Measurements from ENCODE around the gene ASAP3. TPM values are rescaled to one million over a fixed set of nuclear protein-coding genes. Genes with fewer than 3 reads are reported as not detected.

Gene ASAP3
- total and polyA plus RNA-seq, 2 of the 4 experiments (the other 2 are of a cell fraction), result 18.6 to 18.8 TPM

DNA sequence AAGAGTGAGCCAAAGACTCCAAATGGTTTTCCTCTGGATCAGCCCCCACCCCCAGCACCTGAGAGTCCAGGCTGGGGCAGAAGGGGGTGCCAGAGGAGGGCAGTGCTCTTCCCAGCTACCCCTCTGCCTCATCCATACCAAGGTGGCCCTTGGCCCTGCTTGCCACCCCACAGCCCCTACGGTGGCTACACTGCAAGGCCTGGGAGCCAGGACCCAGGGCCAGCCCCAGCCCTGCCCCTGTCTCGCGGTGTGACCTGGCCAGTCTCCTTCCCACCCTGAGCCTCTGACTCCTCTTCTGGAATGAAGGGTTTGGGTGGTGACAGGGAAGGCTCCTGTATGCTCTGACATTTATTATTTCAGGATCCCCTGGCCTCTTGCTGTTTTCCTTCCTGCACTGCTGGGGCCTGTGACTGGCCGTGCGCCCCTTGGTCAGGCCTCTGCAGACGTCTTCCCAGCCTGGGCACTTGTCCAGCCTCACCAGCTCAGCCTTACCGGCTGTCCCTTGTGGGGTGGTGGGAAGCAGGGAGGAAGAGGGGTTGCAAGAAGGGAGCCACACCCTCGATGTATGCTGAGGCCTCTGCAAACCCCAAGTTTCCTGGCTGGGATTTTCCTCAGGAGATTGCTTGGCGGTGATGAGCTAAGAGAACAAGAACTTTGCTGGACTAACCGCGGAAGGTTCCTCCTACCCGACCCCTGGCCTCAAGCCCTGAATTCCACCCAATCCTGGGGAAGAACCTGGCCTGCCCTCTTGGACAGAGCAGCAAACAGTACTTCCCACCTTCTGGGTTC, 13.5 kb downstream of the ASAP3 start (continued):
- no peak for TF ChIP-seq NFE2L2 (IDR thresholded peaks at IDR 0.05; ENCODE audit: low read depth, low read length)

DNA sequence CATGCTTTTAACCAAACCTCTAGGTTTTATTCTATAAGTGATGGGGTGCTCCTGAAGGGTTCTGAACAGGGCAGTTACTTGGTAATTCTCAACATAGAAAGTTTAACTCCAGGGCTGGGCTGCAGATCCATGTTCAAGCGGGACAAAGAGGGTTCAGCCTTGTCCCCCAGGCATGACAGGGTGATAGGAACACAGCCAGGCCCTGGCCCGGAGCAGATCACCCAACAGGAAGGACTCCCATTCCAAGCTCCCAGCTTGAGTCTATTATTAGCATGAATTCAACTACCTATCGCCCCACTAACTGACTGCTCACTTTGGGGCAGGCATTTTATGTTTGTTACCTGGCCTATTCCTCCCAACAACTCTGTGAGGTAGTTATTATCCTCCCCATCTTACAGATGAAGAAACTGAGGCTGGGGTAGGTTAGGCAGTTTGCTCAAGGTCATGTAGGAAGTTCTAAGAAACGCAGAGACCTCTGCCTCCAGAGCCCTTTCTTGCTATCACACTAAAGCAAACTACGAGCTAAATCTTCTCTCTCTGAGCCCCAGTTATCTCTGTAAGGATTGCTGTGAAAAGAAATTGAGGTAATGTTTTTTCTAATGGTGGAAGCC, 14.5 kb downstream of the ASAP3 start:
- TF ChIP-seq MXI1 (IDR thresholded peaks at IDR 0.05; ENCODE audit: borderline replicate concordance, low read depth, low read length) (no peak), CHD1 (IDR thresholded peaks at IDR 0.05; ENCODE audit: low read depth, low read length) (no peak), SMC3 (IDR thresholded peaks at IDR 0.05; ENCODE audit: low read depth, low read length) (no peak), FOS (IDR thresholded peaks at IDR 0.05; ENCODE audit: low read depth, low read length) (no peak), MAZ (IDR thresholded peaks at IDR 0.05; ENCODE audit: borderline replicate concordance, low read depth, low read length) (no peak), NFE2L2 (IDR thresholded peaks at IDR 0.05; ENCODE audit: low read depth, low read length) (no peak), RFX5 (IDR thresholded peaks at IDR 0.05; ENCODE audit: low read depth, low read length) (no peak), RCOR1 (IDR thresholded peaks at IDR 0.05; ENCODE audit: insufficient replicate concordance, low read length) (no peak), BHLHE40 (IDR thresholded peaks at IDR 0.05; ENCODE audit: low read depth, low read length) (no peak)
- TF ChIP-seq, protein P1, sequence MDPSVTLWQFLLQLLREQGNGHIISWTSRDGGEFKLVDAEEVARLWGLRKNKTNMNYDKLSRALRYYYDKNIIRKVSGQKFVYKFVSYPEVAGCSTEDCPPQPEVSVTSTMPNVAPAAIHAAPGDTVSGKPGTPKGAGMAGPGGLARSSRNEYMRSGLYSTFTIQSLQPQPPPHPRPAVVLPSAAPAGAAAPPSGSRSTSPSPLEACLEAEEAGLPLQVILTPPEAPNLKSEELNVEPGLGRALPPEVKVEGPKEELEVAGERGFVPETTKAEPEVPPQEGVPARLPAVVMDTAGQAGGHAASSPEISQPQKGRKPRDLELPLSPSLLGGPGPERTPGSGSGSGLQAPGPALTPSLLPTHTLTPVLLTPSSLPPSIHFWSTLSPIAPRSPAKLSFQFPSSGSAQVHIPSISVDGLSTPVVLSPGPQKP (IDR thresholded peaks at IDR 0.05; ENCODE audit: borderline replicate concordance, low read depth, low read length), result no peak
- ChIA-PET POLR2A (ENCODE audit: unreplicated experiment) (no interaction called here), CTCF (no interaction called here)
- H2BK120ac ChIP-seq (ENCODE audit: low read depth, low read length), result no peak overlapping the region
- no peak overlapping the region for H2BK15ac ChIP-seq (ENCODE audit: low read depth, low read length)
- H3K27me3 ChIP-seq (ENCODE audit: control insufficient read depth, insufficient read depth, low read length), result no peaks in the 10 kb centered on the region
- H3K9me3 ChIP-seq (ENCODE audit: control insufficient read depth, insufficient read depth, low read length), result no peaks in the 10 kb centered on the region
- dilution Hi-C loops (cut with HindIII; ENCODE audit: low sequenced_read_pairs, unreplicated experiment), result no loop called here
- no peak overlapping the region for H4K8ac ChIP-seq (ENCODE audit: low read depth in 2 of 2, low read length in 2 of 2)
- H3K4me1 ChIP-seq (ENCODE audit: control insufficient read depth, insufficient read depth, low read length), result peaks cover 11% of the 10 kb centered on the region; the same call in 1 of the 2 replicates
- H3K9ac ChIP-seq (ENCODE audit: low read depth, low read length), result no peak overlapping the region
- no peak overlapping the region for H4K91ac ChIP-seq (ENCODE audit: insufficient read depth, low read depth, low read length)
- no peak overlapping the region for H3K4me3 ChIP-seq (ENCODE audit: insufficient read depth, low read depth, low read length)
- DNase-seq (no peak), ATAC-seq (ENCODE audit: low read depth) (no peak)
- peaks cover 0 to 62% of the 10 kb centered on the region in 2 experiments for H3K79me1 ChIP-seq (ENCODE audit: low read depth in 1 of 2, low read length in 2 of 2)
- no peaks in the 10 kb centered on the region; the same call in 1 of the 2 replicates for H3K36me3 ChIP-seq (ENCODE audit: control insufficient read depth, insufficient read depth, low read length)
- BruUV-seq (replicated peaks), result no TSS peak
- H3K4ac ChIP-seq (ENCODE audit: low read depth, low read length), result no peak overlapping the region
- no peak overlapping the region for H2AFZ ChIP-seq (replicated peaks; ENCODE audit: low read length, poor library complexity)
- H3K18ac ChIP-seq (ENCODE audit: low read depth, low read length), result no peak overlapping the region
- no peak overlapping the region for H4K5ac ChIP-seq (ENCODE audit: low read depth, low read length)
- H2BK5ac ChIP-seq (ENCODE audit: low read depth, low read length, poor library complexity, severe bottlenecking), result no peak overlapping the region
- no peak overlapping the region for H3K56ac ChIP-seq (ENCODE audit: extremely low read depth, insufficient read depth, low read length)
- no peak overlapping the region for H2AK5ac ChIP-seq (ENCODE audit: low read depth, low read length)
- H2AK9ac ChIP-seq (replicated peaks; ENCODE audit: low read depth, low read length, poor library complexity), result no peak overlapping the region
- H3K27ac ChIP-seq (ENCODE audit: insufficient read depth, low read length), result no peak overlapping the region
- H2BK20ac ChIP-seq (ENCODE audit: low read depth, low read length), result no peak overlapping the region
- H3K9me1 ChIP-seq (ENCODE audit: insufficient read depth, low read length), result peaks cover 10% of the 10 kb centered on the region
- H3K4me2 ChIP-seq (ENCODE audit: low read depth, low read length), result no peak overlapping the region
- intact Hi-C loops (cut with micrococcal nuclease), result no loop called here
- WGBS, 2 experiments (ENCODE audit: extremely low coverage in 2 of 2, insufficient read length in 1 of 2), result no CpG with 5 or more reads among the region's 5 CpGs
- in situ Hi-C loops (cut with MboI; ENCODE audit: low sequenced_read_pairs), result no loop called here
- H3K23ac ChIP-seq (ENCODE audit: low read depth, low read length), result peak overlapping the region; percentile 34
- peaks cover 33% of the 10 kb centered on the region; the same call in 1 of the 2 replicates for H4K20me1 ChIP-seq (ENCODE audit: insufficient read depth, low read length)
- H3K14ac ChIP-seq (replicated peaks; ENCODE audit: low read depth, low read length), result no peak overlapping the region
